Neural progenitor cell (in vitro differentiated cells): Measurements from ENCODE around the gene ITPR2. TPM values are rescaled to one million over a fixed set of nuclear protein-coding genes. Genes with fewer than 3 reads are reported as not detected.

ENCODE experiments used
- DNase-seq: peaks from one replicate; pipeline ENCODE4 v3.0.0-alpha.2; 2016; ENCODE audit warnings: low spot score
- H2AFZ ChIP-seq: fragments of 200-600 bp; sonication (generic); replicated peaks from 2 replicates; pipeline ENCODE4 v1.6.1; 2016; ENCODE audit warnings: antibody characterized with exemption
- H3F3A ChIP-seq: fragments of 200-600 bp; sonication (generic); 2 replicates; pipeline ENCODE4 v1.6.1; 2016; ENCODE audit warnings: antibody characterized with exemption, low read depth
- H3K27ac ChIP-seq: fragments of 200-600 bp; sonication (generic); 2 replicates; pipeline ENCODE4 v1.5.1; 2016; ENCODE audit warnings: mild to moderate bottlenecking
- H3K27me3 ChIP-seq: fragments of 200-600 bp; sonication (generic); 2 replicates; pipeline ENCODE4 v1.6.1; 2016; ENCODE audit warnings: mild to moderate bottlenecking, moderate library complexity
- H3K36me3 ChIP-seq: fragments of 200-600 bp; sonication (generic); 2 replicates; pipeline ENCODE4 v1.5.1; 2016
- H3K4me1 ChIP-seq: fragments of 200-600 bp; sonication (generic); 2 replicates; pipeline ENCODE4 v1.6.1; 2016; ENCODE audit warnings: mixed run types
- H3K4me2 ChIP-seq: fragments of 200-600 bp; sonication (generic); 2 replicates; pipeline ENCODE4 v1.6.1; 2016
- H3K4me3 ChIP-seq: fragments of 200-600 bp; sonication (generic); 2 replicates; pipeline ENCODE4 v1.5.1; 2016
- H3K79me2 ChIP-seq: fragments of 200-600 bp; sonication (generic); 2 replicates; pipeline ENCODE4 v1.6.1; 2016; ENCODE audit warnings: low read depth
- H3K9ac ChIP-seq: fragments of 200-600 bp; sonication (generic); 2 replicates; pipeline ENCODE4 v1.6.1; 2016
- H3K9me3 ChIP-seq: fragments of 200-600 bp; sonication (generic); 2 replicates; pipeline ENCODE4 v1.5.1; 2016; ENCODE audit warnings: low read depth
- H4K20me1 ChIP-seq: fragments of 200-600 bp; sonication (generic); 2 replicates; pipeline ENCODE4 v1.6.1; 2016; ENCODE audit warnings: low read depth
- H3K27ac Mint-ChIP-seq: 3 replicates; pipeline ENCODE4 v1.8.0; 2021; ENCODE audit warnings: mixed read lengths
- H3K27me3 Mint-ChIP-seq: 2 replicates; pipeline ENCODE4 v1.8.0; 2022; ENCODE audit warnings: low read depth, mild to moderate bottlenecking, inconsistent platforms, moderate library complexity, mixed read lengths; ENCODE audit not compliant: insufficient read depth
- H3K36me3 Mint-ChIP-seq: 3 replicates; pipeline ENCODE4 v1.8.0; 2021; ENCODE audit warnings: mixed read lengths
- H3K4me1 Mint-ChIP-seq: 3 replicates; pipeline ENCODE4 v1.8.0; 2021; ENCODE audit warnings: mixed read lengths
- H3K4me3 Mint-ChIP-seq: 3 replicates; pipeline ENCODE4 v1.8.0; 2021; ENCODE audit warnings: mild to moderate bottlenecking, moderate library complexity, mixed read lengths
- H3K9me3 Mint-ChIP-seq: 3 replicates; pipeline ENCODE4 v1.8.0; 2020; ENCODE audit warnings: mixed read lengths
- CTCF ChIP-seq: fragments of 200-600 bp; sonication (generic); IDR thresholded peaks from 2 replicates; pipeline ENCODE4 v1.5.1; 2017; ENCODE audit warnings: antibody characterized with exemption, mild to moderate bottlenecking
- EZH2 ChIP-seq: fragments of 200-600 bp; sonication (generic); IDR thresholded peaks from 2 replicates; pipeline ENCODE4 v1.6.1; 2017; ENCODE audit warnings: antibody characterized with exemption, mild to moderate bottlenecking, moderate library complexity
- EZH2phosphoT487 ChIP-seq: fragments of 200-600 bp; sonication (generic); IDR thresholded peaks from 2 replicates; pipeline ENCODE4 v1.6.1; 2017; ENCODE audit warnings: antibody characterized with exemption
- total RNA-seq: library from RNA; depleted of rRNA; stranded (reverse); fragments of >200 nt; gene quantifications from 2 replicates; pipeline ENCODE4 v1.2.3, GENCODE V29; 2015; ENCODE audit warnings: low replicate concordance

Gene ITPR2
- total RNA-seq, 1 donor from 2014 or later, result 11.4 TPM

GRCh38 chr12:26746121-26746714 is 86.8 kb downstream of the ITPR2 start:
- H3K27ac Mint-ChIP-seq, result no peak overlapping the region
- Histone ChIP-seq H3K4me3 (no peak overlapping the region), H2AFZ (no peak overlapping the region), H3K36me3 (no peaks in the 10 kb centered on the region), H3K4me2 (no peak overlapping the region), H4K20me1 (no peaks in the 10 kb centered on the region), H3K27me3 (no peaks in the 10 kb centered on the region), H3K9me3 (no peaks in the 10 kb centered on the region), H3K79me2 (no peaks in the 10 kb centered on the region), H3K27ac (no peak overlapping the region), H3K9ac (no peak overlapping the region), H3K4me1 (peaks cover 9% of the 10 kb centered on the region), H3F3A (no peaks in the 10 kb centered on the region)
- no peak overlapping the region for H3K4me3 Mint-ChIP-seq
- no peaks in the 10 kb centered on the region for H3K36me3 Mint-ChIP-seq
- DNase-seq, result no peak
- no peaks in the 10 kb centered on the region for H3K27me3 Mint-ChIP-seq
- no peaks in the 10 kb centered on the region for H3K9me3 Mint-ChIP-seq
- H3K4me1 Mint-ChIP-seq, result peaks cover 24% of the 10 kb centered on the region
- no peak for TF ChIP-seq EZH2phosphoT487
- no peak for TF ChIP-seq EZH2
- no peak for TF ChIP-seq CTCF

GRCh38 chr12:26744697-26745440 is 88.1 kb downstream of the ITPR2 start:
- Mint-ChIP-seq H3K27ac (no peak overlapping the region), H3K27me3 (no peaks in the 10 kb centered on the region), H3K4me1 (peaks cover 24% of the 10 kb centered on the region), H3K4me3 (no peak overlapping the region), H3K9me3 (no peaks in the 10 kb centered on the region), H3K36me3 (no peaks in the 10 kb centered on the region)
- H3K4me1 ChIP-seq, result peaks cover 9% of the 10 kb centered on the region
- H3K9ac ChIP-seq, result no peak overlapping the region
- H3K79me2 ChIP-seq, result no peaks in the 10 kb centered on the region
- no peak overlapping the region for H3K4me3 ChIP-seq
- H3K9me3 ChIP-seq, result no peaks in the 10 kb centered on the region
- H3K4me2 ChIP-seq, result no peak overlapping the region
- H3K27me3 ChIP-seq, result no peaks in the 10 kb centered on the region
- H4K20me1 ChIP-seq, result no peaks in the 10 kb centered on the region
- DNase-seq, result no peak
- H3K36me3 ChIP-seq, result no peaks in the 10 kb centered on the region
- H3F3A ChIP-seq, result no peaks in the 10 kb centered on the region
- no peak overlapping the region for H2AFZ ChIP-seq
- no peak overlapping the region for H3K27ac ChIP-seq
- TF ChIP-seq EZH2 (no peak), EZH2phosphoT487 (no peak), CTCF (no peak)

- Mint-ChIP-seq H3K9me3 (no peaks in the 10 kb centered on the region), H3K36me3 (no peaks in the 10 kb centered on the region), H3K4me3 (no peak overlapping the region), H3K27me3 (no peaks in the 10 kb centered on the region), H3K4me1 (peaks cover 24% of the 10 kb centered on the region), H3K27ac (peak overlapping the region; percentile 6)
- no peak overlapping the region for H2AFZ ChIP-seq
- no peak overlapping the region for H3K4me2 ChIP-seq
- no peak overlapping the region for H3K4me3 ChIP-seq
- no peaks in the 10 kb centered on the region for H3K36me3 ChIP-seq
- H3K4me1 ChIP-seq, result peaks cover 9% of the 10 kb centered on the region
- TF ChIP-seq CTCF, result no peak
- TF ChIP-seq EZH2, result no peak
- no peak for TF ChIP-seq EZH2phosphoT487
- H3K27ac ChIP-seq, result no peak overlapping the region
- no peaks in the 10 kb centered on the region for H4K20me1 ChIP-seq
- H3K9ac ChIP-seq, result no peak overlapping the region
- H3K9me3 ChIP-seq, result no peaks in the 10 kb centered on the region
- no peaks in the 10 kb centered on the region for H3K27me3 ChIP-seq
- no peaks in the 10 kb centered on the region for H3F3A ChIP-seq
- H3K79me2 ChIP-seq, result no peaks in the 10 kb centered on the region
- DNase-seq, result no peak
These were observed 88.9 kb downstream of the ITPR2 start for GRCh38 chr12:26744042-26744626.
